H1 (cell line): Measurements from ENCODE around the gene XRN2. TPM values are rescaled to one million over a fixed set of nuclear protein-coding genes. Genes with fewer than 3 reads are reported as not detected.

ENCODE experiments used
- CBX5 ChIP-seq: fragments of 300-800, 300-1000 bp; sonication (generic); IDR thresholded peaks from 2 replicates; pipeline ENCODE4 v1.7.1; 2016; ENCODE audit warnings: antibody characterized with exemption, low read length, low read depth
- CHD1 ChIP-seq: IDR thresholded peaks from 2 replicates; pipeline ENCODE4 v1.6.1; 2012; ENCODE audit warnings: low read depth, low read length, improper control_type of control experiment
- FOSL1 ChIP-seq: IDR thresholded peaks from 2 replicates; pipeline ENCODE4 v1.6.1; 2011; ENCODE audit warnings: mild to moderate bottlenecking, low read depth, low read length, moderate library complexity; ENCODE audit not compliant: insufficient read depth
- HDAC6 ChIP-seq: IDR thresholded peaks from one replicate; pipeline ENCODE4 v1.7.1; 2012; ENCODE audit warnings: low read depth, mild to moderate bottlenecking, inconsistent platforms, low read length, moderate library complexity
- RBBP5 ChIP-seq: IDR thresholded peaks from 2 replicates; pipeline ENCODE4 v1.7.1; 2012; ENCODE audit warnings: low read depth, mild to moderate bottlenecking, inconsistent platforms, low read length, moderate library complexity, borderline replicate concordance
- TEAD4 ChIP-seq: IDR thresholded peaks from 2 replicates; pipeline ENCODE4 v1.6.1; 2012; ENCODE audit warnings: low read depth, low read length, inconsistent platforms, mixed read lengths
- polyA plus RNA-seq, 7 experiments: library from polyadenylated mRNA; depleted of rRNA in 3 of 7; stranded (reverse) in 5 of 7; unstranded in 2 of 7; fragments of >200 nt in 5 of 7; fragments of 200-250 nt in 2 of 7; gene quantifications; 1 replicate in 5 of 7; 2 replicates in 1 of 7; 4 replicates in 1 of 7; pipeline versions ENCODE4 v1.2.1 to v1.2.3, GENCODE V29; 2011 to 2013; ENCODE audit warnings: missing spikeins in 2 of 7, mixed read lengths in 2 of 7
- total RNA-seq: library from RNA; stranded (reverse); fragmentation: NEBNext Ultra II Directional; extraction: Animal tissue kit (Norgen Biotek cat#: 25700); gene quantifications from 2 replicates; pipeline ENCODE4 v1.2.1, GENCODE V29; 2021
- TF ChIP-seq, protein P1 (sequence below): fragments of 300-600 bp; sonication (generic); IDR thresholded peaks from 2 replicates; pipeline ENCODE4 v1.7.1; 2012; ENCODE audit warnings: low read length, moderate library complexity, mild to moderate bottlenecking, inconsistent platforms; ENCODE audit not compliant: insufficient replicate concordance
- TF ChIP-seq, protein P2 (sequence below): IDR thresholded peaks from 2 replicates; pipeline ENCODE4 v1.6.1; 2011; ENCODE audit warnings: low read length, improper control_type of control experiment

The XRN2 gene
- total and polyA plus RNA-seq, 2 of the 8 experiments (the other 6 are each of a cell fraction or from before 2014, with no cell fraction given), result 60.3 to 139 TPM

DNA sequence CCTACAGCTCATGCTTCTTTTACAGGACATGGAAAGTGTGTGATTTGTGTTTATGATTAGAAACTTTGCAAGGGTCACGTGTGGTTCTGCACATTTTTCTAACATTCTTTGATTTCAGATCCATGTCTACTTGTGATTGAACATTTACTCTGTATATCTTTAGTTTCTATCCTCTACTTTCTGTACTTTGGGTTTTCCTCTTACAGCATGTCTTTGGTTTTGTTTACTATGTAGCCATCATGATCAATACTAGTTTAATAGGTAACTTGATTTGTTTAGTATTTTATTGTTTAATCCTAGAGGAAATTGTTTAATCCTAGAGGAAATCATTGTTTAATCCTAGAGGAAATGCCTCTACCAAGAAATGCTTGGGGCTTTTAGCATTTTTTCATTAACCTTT, 41.8 kb downstream of the XRN2 start (continued):
- TF ChIP-seq, protein P1, sequence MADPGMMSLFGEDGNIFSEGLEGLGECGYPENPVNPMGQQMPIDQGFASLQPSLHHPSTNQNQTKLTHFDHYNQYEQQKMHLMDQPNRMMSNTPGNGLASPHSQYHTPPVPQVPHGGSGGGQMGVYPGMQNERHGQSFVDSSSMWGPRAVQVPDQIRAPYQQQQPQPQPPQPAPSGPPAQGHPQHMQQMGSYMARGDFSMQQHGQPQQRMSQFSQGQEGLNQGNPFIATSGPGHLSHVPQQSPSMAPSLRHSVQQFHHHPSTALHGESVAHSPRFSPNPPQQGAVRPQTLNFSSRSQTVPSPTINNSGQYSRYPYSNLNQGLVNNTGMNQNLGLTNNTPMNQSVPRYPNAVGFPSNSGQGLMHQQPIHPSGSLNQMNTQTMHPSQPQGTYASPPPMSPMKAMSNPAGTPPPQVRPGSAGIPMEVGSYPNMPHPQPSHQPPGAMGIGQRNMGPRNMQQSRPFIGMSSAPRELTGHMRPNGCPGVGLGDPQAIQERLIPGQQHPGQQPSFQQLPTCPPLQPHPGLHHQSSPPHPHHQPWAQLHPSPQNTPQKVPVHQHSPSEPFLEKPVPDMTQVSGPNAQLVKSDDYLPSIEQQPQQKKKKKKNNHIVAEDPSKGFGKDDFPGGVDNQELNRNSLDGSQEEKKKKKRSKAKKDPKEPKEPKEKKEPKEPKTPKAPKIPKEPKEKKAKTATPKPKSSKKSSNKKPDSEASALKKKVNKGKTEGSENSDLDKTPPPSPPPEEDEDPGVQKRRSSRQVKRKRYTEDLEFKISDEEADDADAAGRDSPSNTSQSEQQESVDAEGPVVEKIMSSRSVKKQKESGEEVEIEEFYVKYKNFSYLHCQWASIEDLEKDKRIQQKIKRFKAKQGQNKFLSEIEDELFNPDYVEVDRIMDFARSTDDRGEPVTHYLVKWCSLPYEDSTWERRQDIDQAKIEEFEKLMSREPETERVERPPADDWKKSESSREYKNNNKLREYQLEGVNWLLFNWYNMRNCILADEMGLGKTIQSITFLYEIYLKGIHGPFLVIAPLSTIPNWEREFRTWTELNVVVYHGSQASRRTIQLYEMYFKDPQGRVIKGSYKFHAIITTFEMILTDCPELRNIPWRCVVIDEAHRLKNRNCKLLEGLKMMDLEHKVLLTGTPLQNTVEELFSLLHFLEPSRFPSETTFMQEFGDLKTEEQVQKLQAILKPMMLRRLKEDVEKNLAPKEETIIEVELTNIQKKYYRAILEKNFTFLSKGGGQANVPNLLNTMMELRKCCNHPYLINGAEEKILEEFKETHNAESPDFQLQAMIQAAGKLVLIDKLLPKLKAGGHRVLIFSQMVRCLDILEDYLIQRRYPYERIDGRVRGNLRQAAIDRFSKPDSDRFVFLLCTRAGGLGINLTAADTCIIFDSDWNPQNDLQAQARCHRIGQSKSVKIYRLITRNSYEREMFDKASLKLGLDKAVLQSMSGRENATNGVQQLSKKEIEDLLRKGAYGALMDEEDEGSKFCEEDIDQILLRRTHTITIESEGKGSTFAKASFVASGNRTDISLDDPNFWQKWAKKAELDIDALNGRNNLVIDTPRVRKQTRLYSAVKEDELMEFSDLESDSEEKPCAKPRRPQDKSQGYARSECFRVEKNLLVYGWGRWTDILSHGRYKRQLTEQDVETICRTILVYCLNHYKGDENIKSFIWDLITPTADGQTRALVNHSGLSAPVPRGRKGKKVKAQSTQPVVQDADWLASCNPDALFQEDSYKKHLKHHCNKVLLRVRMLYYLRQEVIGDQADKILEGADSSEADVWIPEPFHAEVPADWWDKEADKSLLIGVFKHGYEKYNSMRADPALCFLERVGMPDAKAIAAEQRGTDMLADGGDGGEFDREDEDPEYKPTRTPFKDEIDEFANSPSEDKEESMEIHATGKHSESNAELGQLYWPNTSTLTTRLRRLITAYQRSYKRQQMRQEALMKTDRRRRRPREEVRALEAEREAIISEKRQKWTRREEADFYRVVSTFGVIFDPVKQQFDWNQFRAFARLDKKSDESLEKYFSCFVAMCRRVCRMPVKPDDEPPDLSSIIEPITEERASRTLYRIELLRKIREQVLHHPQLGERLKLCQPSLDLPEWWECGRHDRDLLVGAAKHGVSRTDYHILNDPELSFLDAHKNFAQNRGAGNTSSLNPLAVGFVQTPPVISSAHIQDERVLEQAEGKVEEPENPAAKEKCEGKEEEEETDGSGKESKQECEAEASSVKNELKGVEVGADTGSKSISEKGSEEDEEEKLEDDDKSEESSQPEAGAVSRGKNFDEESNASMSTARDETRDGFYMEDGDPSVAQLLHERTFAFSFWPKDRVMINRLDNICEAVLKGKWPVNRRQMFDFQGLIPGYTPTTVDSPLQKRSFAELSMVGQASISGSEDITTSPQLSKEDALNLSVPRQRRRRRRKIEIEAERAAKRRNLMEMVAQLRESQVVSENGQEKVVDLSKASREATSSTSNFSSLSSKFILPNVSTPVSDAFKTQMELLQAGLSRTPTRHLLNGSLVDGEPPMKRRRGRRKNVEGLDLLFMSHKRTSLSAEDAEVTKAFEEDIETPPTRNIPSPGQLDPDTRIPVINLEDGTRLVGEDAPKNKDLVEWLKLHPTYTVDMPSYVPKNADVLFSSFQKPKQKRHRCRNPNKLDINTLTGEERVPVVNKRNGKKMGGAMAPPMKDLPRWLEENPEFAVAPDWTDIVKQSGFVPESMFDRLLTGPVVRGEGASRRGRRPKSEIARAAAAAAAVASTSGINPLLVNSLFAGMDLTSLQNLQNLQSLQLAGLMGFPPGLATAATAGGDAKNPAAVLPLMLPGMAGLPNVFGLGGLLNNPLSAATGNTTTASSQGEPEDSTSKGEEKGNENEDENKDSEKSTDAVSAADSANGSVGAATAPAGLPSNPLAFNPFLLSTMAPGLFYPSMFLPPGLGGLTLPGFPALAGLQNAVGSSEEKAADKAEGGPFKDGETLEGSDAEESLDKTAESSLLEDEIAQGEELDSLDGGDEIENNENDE, result no peak
- TF ChIP-seq FOSL1, result no peak
- no peak for TF ChIP-seq CHD1
- no peak for TF ChIP-seq TEAD4
- TF ChIP-seq, protein P2, sequence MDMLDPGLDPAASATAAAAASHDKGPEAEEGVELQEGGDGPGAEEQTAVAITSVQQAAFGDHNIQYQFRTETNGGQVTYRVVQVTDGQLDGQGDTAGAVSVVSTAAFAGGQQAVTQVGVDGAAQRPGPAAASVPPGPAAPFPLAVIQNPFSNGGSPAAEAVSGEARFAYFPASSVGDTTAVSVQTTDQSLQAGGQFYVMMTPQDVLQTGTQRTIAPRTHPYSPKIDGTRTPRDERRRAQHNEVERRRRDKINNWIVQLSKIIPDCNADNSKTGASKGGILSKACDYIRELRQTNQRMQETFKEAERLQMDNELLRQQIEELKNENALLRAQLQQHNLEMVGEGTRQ, result no peak
- no peak for TF ChIP-seq RBBP5
- TF ChIP-seq HDAC6, result no peak
- no peak for TF ChIP-seq CBX5
